K562 (cell line): ENCODE results near the gene CDH5. TPM values are rescaled to one million over a fixed set of nuclear protein-coding genes. Genes with fewer than 3 reads are reported as not detected.

Source experiments
- ATAC-seq: fragments of 200-7000 bp; cut with Tn5 transposase; 3 replicates; pipeline ENCODE4 v1.9.1; 2020; ENCODE audit warnings: moderate library complexity
- BruUV-seq: library from RNA; stranded (reverse); fragments of 400-500 nt; replicated peaks from 2 replicates; lab custom pipeline; 2021; lab: Mats Ljungman, UMichigan
- CTCF ChIA-PET: fragments of 300-600 bp; formaldehyde crosslinking; extraction: SDS; loops from one replicate; lab custom pipeline; 2021; ENCODE audit warnings: low intra/inter-chr PET ratio; lab: Yijun Ruan, JAX
- POLR2A ChIA-PET: fragments of 300-600, 350-650 bp; sonication (Branson Sonifier 250); formaldehyde crosslinking; extraction: SDS; loops from one replicate; lab custom pipeline; 2021; ENCODE audit warnings: antibody characterized with exemption, inconsistent platforms; lab: Yijun Ruan, JAX
- DNase-seq, 4 experiments: peaks; one replicate each; pipeline versions ENCODE4 v3.0.0 to v3.0.0-alpha.2; 2011 to 2018; ENCODE audit warnings: low spot score in 3 of 4, mixed read lengths in 3 of 4; ENCODE audit errors: extremely low read depth in 1 of 4
- FAIRE-seq: peaks from 2 replicates; lab custom pipeline; 2011; peaks lifted over from hg19 to GRCh38; lab: Jason Lieb, UNC
- H2AFZ ChIP-seq: 2 replicates; pipeline ENCODE4 v1.6.0; 2011; ENCODE audit warnings: low read depth, low read length, control low read depth, inconsistent platforms
- H3K27ac ChIP-seq: fragments of 200-600 bp; 3 replicates; pipeline ENCODE4 v1.8.0; 2011; ENCODE audit warnings: low read depth, mild to moderate bottlenecking, control low read depth, inconsistent platforms, low read length, moderate library complexity, mixed read lengths; ENCODE audit errors: extremely low read depth
- H3K27me3 ChIP-seq, 2 experiments: fragments of 300-600 bp in 1 of 2; 2 replicates in 1 of 2; 3 replicates in 1 of 2; pipeline versions ENCODE4 v1.6.0 to v1.8.0; 2011; ENCODE audit warnings: inconsistent platforms in 2 of 2, low read length in 2 of 2, mild to moderate bottlenecking in 1 of 2, mixed read lengths in 1 of 2, moderate library complexity in 1 of 2; ENCODE audit not compliant: control insufficient read depth in 2 of 2, insufficient read depth in 2 of 2
- H3K36me3 ChIP-seq: fragments of 300-600 bp; 3 replicates; pipeline ENCODE4 v1.8.0; 2011; ENCODE audit warnings: mild to moderate bottlenecking, low read length, inconsistent platforms; ENCODE audit not compliant: control insufficient read depth, insufficient read depth
- H3K4me1 ChIP-seq, 2 experiments: fragments of 200-600 bp in 1 of 2; replicated peaks in 1 of 2; 2 replicates in 1 of 2; 3 replicates in 1 of 2; pipeline versions ENCODE4 v1.5.1 to v1.8.0; 2011; ENCODE audit warnings: inconsistent platforms in 2 of 2, low read length in 2 of 2, mild to moderate bottlenecking in 1 of 2, mixed read lengths in 1 of 2, moderate library complexity in 1 of 2; ENCODE audit not compliant: control insufficient read depth in 2 of 2, insufficient read depth in 2 of 2
- H3K4me2 ChIP-seq: 2 replicates; pipeline ENCODE4 v1.6.1; 2011; ENCODE audit warnings: low read length, control low read depth, inconsistent platforms, mixed read lengths; ENCODE audit not compliant: insufficient read depth
- H3K4me3 ChIP-seq: fragments of 200-600 bp; sonication (generic), shearing (Covaris generic); 2 replicates; pipeline ENCODE4 v1.5.1; 2016; ENCODE audit warnings: control low read depth, inconsistent platforms
- H3K79me2 ChIP-seq: fragments of 200-600 bp; 3 replicates; pipeline ENCODE4 v1.8.0; 2011; ENCODE audit warnings: low read length, inconsistent platforms; ENCODE audit not compliant: control insufficient read depth, insufficient read depth
- H3K9ac ChIP-seq, 2 experiments: 2 replicates each; pipeline versions ENCODE4 v1.6.0 to v1.6.1; 2011; ENCODE audit warnings: low read depth in 2 of 2, low read length in 2 of 2, control low read depth in 1 of 2, inconsistent platforms in 1 of 2, mild to moderate bottlenecking in 1 of 2, mixed read lengths in 1 of 2; ENCODE audit not compliant: insufficient read depth in 1 of 2
- H3K9me1 ChIP-seq: one replicate; pipeline ENCODE4 v1.6.0; 2011; ENCODE audit warnings: inconsistent platforms, mild to moderate bottlenecking, low read length, moderate library complexity; ENCODE audit not compliant: control insufficient read depth, insufficient read depth
- H3K9me3 ChIP-seq: replicated peaks from 2 replicates; pipeline ENCODE4 v1.5.1; 2011; ENCODE audit warnings: low read depth, low read length, inconsistent platforms; ENCODE audit not compliant: control insufficient read depth, insufficient read depth
- H4K20me1 ChIP-seq: replicated peaks from 2 replicates; pipeline ENCODE4 v1.6.1; 2011; ENCODE audit warnings: low read length, inconsistent platforms, mixed read lengths; ENCODE audit not compliant: control insufficient read depth, insufficient read depth
- ADNP ChIP-seq: fragments of 200-800 bp; sonication (Bioruptor generic); IDR thresholded peaks from 2 replicates; pipeline ENCODE4 v1.6.1; 2016; ENCODE audit warnings: missing genetic modification characterization, missing compliant biosample characterization
- CHCHD3 ChIP-seq: fragments of 250-450 bp; sonication (Bioruptor Pico); IDR thresholded peaks from 2 replicates; pipeline ENCODE4 v2.1.2; 2022; ENCODE audit warnings: mild to moderate bottlenecking
- COPS2 ChIP-seq: fragments of 450-650 bp; conservative IDR thresholded peaks from 2 replicates; pipeline ENCODE4 v1.6.1; 2016; ENCODE audit warnings: mild to moderate bottlenecking, moderate library complexity
- GABPA ChIP-seq: fragments of 200-800 bp; sonication (Bioruptor generic); conservative IDR thresholded peaks from 2 replicates; pipeline ENCODE4 v1.6.1; 2016; ENCODE audit warnings: low read depth, missing genetic modification characterization, missing compliant biosample characterization
- GABPB2 ChIP-seq: fragments of 250-450 bp; sonication (Bioruptor Pico); conservative IDR thresholded peaks from 2 replicates; pipeline ENCODE4 v1.5.1; 2021; ENCODE audit warnings: mild to moderate bottlenecking
- MAFK ChIP-seq: IDR thresholded peaks from 2 replicates; pipeline ENCODE4 v1.6.1; 2011; ENCODE audit warnings: low read length, improper control_type of control experiment
- MCM5 ChIP-seq: fragments of 450-650 bp; IDR thresholded peaks from 2 replicates; pipeline ENCODE4 v1.6.1; 2016; ENCODE audit warnings: low read depth
- MTA2 ChIP-seq: fragments of 450-650 bp; IDR thresholded peaks from 2 replicates; pipeline ENCODE4 v1.6.1; 2016; ENCODE audit warnings: low read depth
- PHTF2 ChIP-seq: fragments of 250-450 bp; sonication (Bioruptor Pico); IDR thresholded peaks from 2 replicates; pipeline ENCODE4 v1.5.0; 2021; ENCODE audit warnings: mild to moderate bottlenecking
- POLR3G ChIP-seq: IDR thresholded peaks from 2 replicates; pipeline ENCODE4 v1.6.1; 2011; ENCODE audit not compliant: insufficient read length, insufficient replicate concordance; ENCODE audit errors: extremely low read depth
- RB1 ChIP-seq: fragments of 450-650 bp; IDR thresholded peaks from 2 replicates; pipeline ENCODE4 v1.6.1; 2017; ENCODE audit warnings: low read depth, mild to moderate bottlenecking
- TAF9B ChIP-seq: fragments of 450-650 bp; IDR thresholded peaks from 2 replicates; pipeline ENCODE4 v1.6.1; 2018; ENCODE audit warnings: mild to moderate bottlenecking; ENCODE audit not compliant: partially characterized antibody
- ZNF146 ChIP-seq: IDR thresholded peaks from one replicate; pipeline ENCODE4 v1.6.1; 2018; ENCODE audit warnings: missing compliant biosample characterization; ENCODE audit not compliant: unreplicated experiment
- ZNF717 ChIP-seq: fragments of 250-450 bp; sonication (Bioruptor Pico); IDR thresholded peaks from 2 replicates; pipeline ENCODE4 v1.5.0; 2021
- WGBS: fragments of 100-300 bp; shearing (Covaris generic); methylation state at CpG from one replicate; pipeline ENCODE4 v1.1.6; 2016; ENCODE audit warnings: low coverage, mixed read lengths; ENCODE audit not compliant: insufficient coverage; ENCODE audit errors: missing lambda C conversion rate; 5-methylcytosine and 5-hydroxymethylcytosine counted together
- in situ Hi-C: fragments of 300-500 bp; cut with MboI; formaldehyde crosslinking; loops from 4 replicates; pipeline ENCODE4 v1.15.0; 2018; ENCODE audit warnings: inconsistent platforms, mixed read lengths
- intact Hi-C: fragments of 100-400 bp; cut with micrococcal nuclease; formaldehyde crosslinking; loops from 2 replicates; pipeline ENCODE4 v1.14.2; 2022
- polyA plus RNA-seq, 8 experiments: library from polyadenylated mRNA; depleted of rRNA in 4 of 8; stranded (reverse) in 5 of 8; unstranded in 3 of 8; fragments of >200 nt; fragmentation: Nextera tagmentation in 2 of 8; fragmentation: Illumina TruSeq in 1 of 8; extraction: Ambion mirVana in 2 of 8; extraction: Trizol in 1 of 8; gene quantifications; 2 replicates each; pipeline versions ENCODE4 v1.2.1 to v1.2.3, GENCODE V29; 2011 to 2014; ENCODE audit warnings: inconsistent platforms in 1 of 8, missing spikeins in 1 of 8
- total RNA-seq, 7 experiments: library from RNA; depleted of rRNA in 6 of 7; stranded (reverse); fragments of >200 nt in 6 of 7; fragmentation: Illumina TruSeq in 2 of 7; extraction: Trizol in 2 of 7; gene quantifications; 2 replicates each; pipeline versions ENCODE4 v1.2.1 to v1.2.3, GENCODE V29; 2011 to 2021; ENCODE audit warnings: low replicate concordance in 1 of 7
- TF ChIP-seq, protein P1 (sequence below): fragments of 450-650 bp; formaldehyde crosslinking; IDR thresholded peaks from 2 replicates; pipeline ENCODE4 v1.4.0; 2020; ENCODE audit warnings: mild to moderate bottlenecking, mixed read lengths
- TF ChIP-seq, protein P2 (sequence below): sonication (generic); formaldehyde crosslinking; IDR thresholded peaks from 2 replicates; pipeline ENCODE4 v1.8.0; 2022; ENCODE audit warnings: missing genetic modification reagents, mild to moderate bottlenecking, borderline replicate concordance
- TF ChIP-seq, protein P3 (sequence below): fragments of 250-450 bp; sonication (Bioruptor Pico); IDR thresholded peaks from 2 replicates; pipeline ENCODE4 v1.5.0; 2021; ENCODE audit warnings: mild to moderate bottlenecking, borderline replicate concordance
- TF ChIP-seq, protein P4 (sequence below): fragments of 450-650 bp; conservative IDR thresholded peaks from 2 replicates; pipeline ENCODE4 v1.6.1; 2016; ENCODE audit warnings: missing genetic modification characterization, low read depth, mild to moderate bottlenecking, missing compliant biosample characterization, moderate library complexity

The CDH5 gene
- total and polyA plus RNA-seq, 9 of the 15 experiments (the other 6 are each of a cell fraction or from before 2014, with no cell fraction given), result not detected

DNA sequence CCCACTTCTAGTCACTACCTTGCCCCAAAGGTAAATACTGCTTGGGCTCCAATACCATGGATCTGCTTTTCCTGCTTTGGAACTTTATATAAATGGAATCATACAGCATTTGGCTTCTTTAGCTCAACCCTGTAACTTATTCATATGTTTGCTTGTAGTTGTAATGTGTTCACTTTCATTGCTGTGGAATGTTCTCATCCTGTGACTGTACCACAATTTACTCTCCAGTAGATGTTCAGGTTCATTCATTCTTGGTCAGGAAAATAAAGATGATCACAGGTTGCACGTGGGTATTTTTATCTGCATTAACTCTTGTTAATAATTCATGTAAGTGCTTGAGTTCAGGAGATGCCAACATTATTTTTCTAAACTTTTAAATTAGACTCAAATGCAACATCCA, 53.9 kb downstream of the CDH5 start:
- ChIA-PET CTCF (no interaction called here), POLR2A (interaction anchor here (0.7 kb wide), 2 partner anchors 67 to 293 kb away, joined by 3 read pairs; no protein-coding TSS in a partner anchor)
- H3K79me2 ChIP-seq, result no peaks in the 10 kb centered on the region
- TF ChIP-seq ZNF717 (no peak), COPS2 (no peak), MTA2 (no peak), MAFK (no peak), ADNP (tag) (no peak), TAF9B (no peak), RB1 (no peak), MCM5 (no peak), ZNF146 (CRISPR knock-in tag) (no peak), GABPB2 (no peak), PHTF2 (CRISPR knock-in tag) (no peak), POLR3G (no peak), GABPA (tag) (no peak), CHCHD3 (CRISPR knock-in tag) (no peak)
- TF ChIP-seq, protein P1, sequence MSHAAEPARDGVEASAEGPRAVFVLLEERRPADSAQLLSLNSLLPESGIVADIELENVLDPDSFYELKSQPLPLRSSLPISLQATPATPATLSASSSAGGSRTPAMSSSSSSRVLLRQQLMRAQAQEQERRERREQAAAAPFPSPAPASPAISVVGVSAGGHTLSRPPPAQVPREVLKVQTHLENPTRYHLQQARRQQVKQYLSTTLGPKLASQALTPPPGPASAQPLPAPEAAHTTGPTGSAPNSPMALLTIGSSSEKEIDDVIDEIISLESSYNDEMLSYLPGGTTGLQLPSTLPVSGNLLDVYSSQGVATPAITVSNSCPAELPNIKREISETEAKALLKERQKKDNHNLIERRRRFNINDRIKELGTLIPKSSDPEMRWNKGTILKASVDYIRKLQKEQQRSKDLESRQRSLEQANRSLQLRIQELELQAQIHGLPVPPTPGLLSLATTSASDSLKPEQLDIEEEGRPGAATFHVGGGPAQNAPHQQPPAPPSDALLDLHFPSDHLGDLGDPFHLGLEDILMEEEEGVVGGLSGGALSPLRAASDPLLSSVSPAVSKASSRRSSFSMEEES (CRISPR knock-in tag), result no peak
- TF ChIP-seq, protein P2, sequence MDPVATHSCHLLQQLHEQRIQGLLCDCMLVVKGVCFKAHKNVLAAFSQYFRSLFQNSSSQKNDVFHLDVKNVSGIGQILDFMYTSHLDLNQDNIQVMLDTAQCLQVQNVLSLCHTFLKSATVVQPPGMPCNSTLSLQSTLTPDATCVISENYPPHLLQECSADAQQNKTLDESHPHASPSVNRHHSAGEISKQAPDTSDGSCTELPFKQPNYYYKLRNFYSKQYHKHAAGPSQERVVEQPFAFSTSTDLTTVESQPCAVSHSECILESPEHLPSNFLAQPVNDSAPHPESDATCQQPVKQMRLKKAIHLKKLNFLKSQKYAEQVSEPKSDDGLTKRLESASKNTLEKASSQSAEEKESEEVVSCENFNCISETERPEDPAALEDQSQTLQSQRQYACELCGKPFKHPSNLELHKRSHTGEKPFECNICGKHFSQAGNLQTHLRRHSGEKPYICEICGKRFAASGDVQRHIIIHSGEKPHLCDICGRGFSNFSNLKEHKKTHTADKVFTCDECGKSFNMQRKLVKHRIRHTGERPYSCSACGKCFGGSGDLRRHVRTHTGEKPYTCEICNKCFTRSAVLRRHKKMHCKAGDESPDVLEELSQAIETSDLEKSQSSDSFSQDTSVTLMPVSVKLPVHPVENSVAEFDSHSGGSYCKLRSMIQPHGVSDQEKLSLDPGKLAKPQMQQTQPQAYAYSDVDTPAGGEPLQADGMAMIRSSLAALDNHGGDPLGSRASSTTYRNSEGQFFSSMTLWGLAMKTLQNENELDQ, result no peak
- TF ChIP-seq, protein P3, sequence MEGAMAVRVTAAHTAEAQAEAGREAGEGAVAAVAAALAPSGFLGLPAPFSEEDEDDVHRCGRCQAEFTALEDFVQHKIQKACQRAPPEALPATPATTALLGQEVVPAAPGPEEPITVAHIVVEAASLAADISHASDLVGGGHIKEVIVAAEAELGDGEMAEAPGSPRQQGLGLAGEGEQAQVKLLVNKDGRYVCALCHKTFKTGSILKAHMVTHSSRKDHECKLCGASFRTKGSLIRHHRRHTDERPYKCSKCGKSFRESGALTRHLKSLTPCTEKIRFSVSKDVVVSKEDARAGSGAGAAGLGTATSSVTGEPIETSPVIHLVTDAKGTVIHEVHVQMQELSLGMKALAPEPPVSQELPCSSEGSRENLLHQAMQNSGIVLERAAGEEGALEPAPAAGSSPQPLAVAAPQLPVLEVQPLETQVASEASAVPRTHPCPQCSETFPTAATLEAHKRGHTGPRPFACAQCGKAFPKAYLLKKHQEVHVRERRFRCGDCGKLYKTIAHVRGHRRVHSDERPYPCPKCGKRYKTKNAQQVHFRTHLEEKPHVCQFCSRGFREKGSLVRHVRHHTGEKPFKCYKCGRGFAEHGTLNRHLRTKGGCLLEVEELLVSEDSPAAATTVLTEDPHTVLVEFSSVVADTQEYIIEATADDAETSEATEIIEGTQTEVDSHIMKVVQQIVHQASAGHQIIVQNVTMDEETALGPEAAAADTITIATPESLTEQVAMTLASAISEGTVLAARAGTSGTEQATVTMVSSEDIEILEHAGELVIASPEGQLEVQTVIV (CRISPR knock-in tag), result no peak
- TF ChIP-seq, protein P4, sequence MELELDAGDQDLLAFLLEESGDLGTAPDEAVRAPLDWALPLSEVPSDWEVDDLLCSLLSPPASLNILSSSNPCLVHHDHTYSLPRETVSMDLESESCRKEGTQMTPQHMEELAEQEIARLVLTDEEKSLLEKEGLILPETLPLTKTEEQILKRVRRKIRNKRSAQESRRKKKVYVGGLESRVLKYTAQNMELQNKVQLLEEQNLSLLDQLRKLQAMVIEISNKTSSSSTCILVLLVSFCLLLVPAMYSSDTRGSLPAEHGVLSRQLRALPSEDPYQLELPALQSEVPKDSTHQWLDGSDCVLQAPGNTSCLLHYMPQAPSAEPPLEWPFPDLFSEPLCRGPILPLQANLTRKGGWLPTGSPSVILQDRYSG (tag), result no peak
- no peaks in the 10 kb centered on the region for H3K9me3 ChIP-seq
- H2AFZ ChIP-seq, result no peak overlapping the region
- H3K4me3 ChIP-seq, result no peak overlapping the region
- intact Hi-C loops, result no loop called here
- FAIRE-seq, result no peak
- ATAC-seq, result no peak
- in situ Hi-C loops, result no loop called here
- no peak overlapping the region for H3K4me2 ChIP-seq
- 0% methylated on average over 1 of the region's 1 CpG for WGBS
- peaks cover 5 to 47% of the 10 kb centered on the region in 2 experiments; a peak in 4 of 5 replicates for H3K27me3 ChIP-seq
- H3K27ac ChIP-seq, result no peak overlapping the region
- no peaks in the 10 kb centered on the region for H3K4me1 ChIP-seq
- no TSS peak for BruUV-seq
- no peak for DNase-seq
- H3K9ac ChIP-seq, result no peak overlapping the region
- no peaks in the 10 kb centered on the region for H4K20me1 ChIP-seq
- H3K9me1 ChIP-seq, result no peaks in the 10 kb centered on the region
- H3K36me3 ChIP-seq, result no peaks in the 10 kb centered on the region
